Neuronal stem cell (in vitro differentiated cells): ENCODE data around the gene RASAL1.
A peak's percentile ranks its signal among the peaks of the same experiment; 100 is the strongest.

Source experiments
- DNase-seq: peaks from one replicate; pipeline ENCODE4 v3.0.0-alpha.2; 2013; ENCODE audit warnings: low spot score
- H2AFZ ChIP-seq: one replicate; pipeline ENCODE4 v1.6.1; 2013; ENCODE audit warnings: mild to moderate bottlenecking, low read length, inconsistent platforms
- H2AK5ac ChIP-seq: 2 replicates; pipeline ENCODE4 v1.6.1; 2013; ENCODE audit warnings: low read depth, mild to moderate bottlenecking, inconsistent platforms, low read length, moderate library complexity, mixed read lengths
- H2BK120ac ChIP-seq: 2 replicates; pipeline ENCODE4 v1.6.1; 2013; ENCODE audit warnings: low read depth, mild to moderate bottlenecking, inconsistent platforms, low read length, moderate library complexity, mixed read lengths
- H2BK12ac ChIP-seq: one replicate; pipeline ENCODE4 v1.6.1; 2013; ENCODE audit warnings: low read length, inconsistent platforms
- H2BK15ac ChIP-seq: 2 replicates; pipeline ENCODE4 v1.6.1; 2013; ENCODE audit warnings: mild to moderate bottlenecking, low read length, inconsistent platforms, mixed read lengths
- H2BK5ac ChIP-seq: one replicate; pipeline ENCODE4 v1.6.1; 2013; ENCODE audit warnings: inconsistent platforms, mild to moderate bottlenecking, low read length, moderate library complexity
- H3K14ac ChIP-seq: one replicate; pipeline ENCODE4 v1.6.1; 2013; ENCODE audit warnings: low read length, inconsistent platforms
- H3K18ac ChIP-seq: 2 replicates; pipeline ENCODE4 v1.6.1; 2013; ENCODE audit warnings: low read length, inconsistent platforms
- H3K23ac ChIP-seq: 2 replicates; pipeline ENCODE4 v1.6.1; 2013; ENCODE audit warnings: low read depth, mild to moderate bottlenecking, mixed read lengths, low read length, inconsistent platforms; ENCODE audit not compliant: poor library complexity
- H3K27ac ChIP-seq: replicated peaks from 3 replicates; pipeline ENCODE4 v1.5.1; 2013; ENCODE audit warnings: low read length, inconsistent platforms
- H3K27me3 ChIP-seq, 3 experiments: 2 replicates each; pipeline ENCODE4 v1.6.1; 2013; ENCODE audit warnings: low read length in 3 of 3, mild to moderate bottlenecking in 2 of 3, inconsistent platforms in 1 of 3, low read depth in 1 of 3, mixed read lengths in 1 of 3, moderate library complexity in 1 of 3; ENCODE audit not compliant: control insufficient read depth in 3 of 3, insufficient read depth in 3 of 3
- H3K36me3 ChIP-seq, 2 donors: replicated peaks in 1 of 2; 2 replicates each; pipeline ENCODE4 v1.6.1; 2013; ENCODE audit warnings: low read length in 2 of 2; ENCODE audit not compliant: control insufficient read depth in 2 of 2, insufficient read depth in 2 of 2
- H3K4ac ChIP-seq: 2 replicates; pipeline ENCODE4 v1.6.1; 2013; ENCODE audit warnings: inconsistent platforms, mild to moderate bottlenecking, low read length, moderate library complexity
- H3K4me1 ChIP-seq, 2 donors: 1 replicate in 1 of 2; 2 replicates in 1 of 2; pipeline ENCODE4 v1.6.1; 2013; ENCODE audit warnings: low read length in 2 of 2, low read depth in 1 of 2; ENCODE audit not compliant: control insufficient read depth in 2 of 2, insufficient read depth in 1 of 2
- H3K4me2 ChIP-seq: one replicate; pipeline ENCODE4 v1.6.1; 2013; ENCODE audit warnings: mild to moderate bottlenecking, low read length, inconsistent platforms; ENCODE audit not compliant: insufficient read depth, poor library complexity, severe bottlenecking
- H3K4me3 ChIP-seq, 2 donors: 2 replicates each; pipeline ENCODE4 v1.5.1; 2013; ENCODE audit warnings: low read length in 2 of 2, mild to moderate bottlenecking in 2 of 2, inconsistent platforms in 1 of 2, moderate library complexity in 1 of 2
- H3K79me1 ChIP-seq: one replicate; pipeline ENCODE4 v1.6.1; 2013; ENCODE audit warnings: low read depth, mild to moderate bottlenecking, inconsistent platforms, low read length, moderate library complexity
- H3K9ac ChIP-seq: one replicate; pipeline ENCODE4 v1.6.1; 2013; ENCODE audit warnings: mild to moderate bottlenecking, low read depth, low read length, inconsistent platforms; ENCODE audit not compliant: poor library complexity
- H3K9me3 ChIP-seq, 2 donors: replicated peaks in 1 of 2; 2 replicates each; pipeline versions ENCODE3 to v1.6.1; 2013; ENCODE audit warnings: low read length in 2 of 2, mild to moderate bottlenecking in 2 of 2, inconsistent platforms in 1 of 2, low read depth in 1 of 2, mixed read lengths in 1 of 2, moderate library complexity in 1 of 2; ENCODE audit not compliant: control insufficient read depth in 2 of 2, insufficient read depth in 1 of 2
- H4K8ac ChIP-seq: one replicate; pipeline ENCODE4 v1.6.1; 2013; ENCODE audit warnings: low read depth, mild to moderate bottlenecking, inconsistent platforms, low read length, moderate library complexity
- H4K91ac ChIP-seq: one replicate; pipeline ENCODE4 v1.6.1; 2013; ENCODE audit warnings: low read length, low read depth, mild to moderate bottlenecking, inconsistent platforms; ENCODE audit not compliant: poor library complexity
- WGBS, 2 donors: extraction: QIAGEN DNeasy Blood & Tissue Kit; methylation state at CpG; one replicate each; pipeline ENCODE4 v1.1.7; 2013; ENCODE audit warnings: missing lambda C conversion rate in 2 of 2, mixed read lengths in 1 of 2; ENCODE audit not compliant: insufficient read length in 2 of 2, insufficient replicate concordance in 1 of 2; ENCODE audit errors: extremely low coverage in 2 of 2; 5-methylcytosine and 5-hydroxymethylcytosine counted together

Gene RASAL1

DNA sequence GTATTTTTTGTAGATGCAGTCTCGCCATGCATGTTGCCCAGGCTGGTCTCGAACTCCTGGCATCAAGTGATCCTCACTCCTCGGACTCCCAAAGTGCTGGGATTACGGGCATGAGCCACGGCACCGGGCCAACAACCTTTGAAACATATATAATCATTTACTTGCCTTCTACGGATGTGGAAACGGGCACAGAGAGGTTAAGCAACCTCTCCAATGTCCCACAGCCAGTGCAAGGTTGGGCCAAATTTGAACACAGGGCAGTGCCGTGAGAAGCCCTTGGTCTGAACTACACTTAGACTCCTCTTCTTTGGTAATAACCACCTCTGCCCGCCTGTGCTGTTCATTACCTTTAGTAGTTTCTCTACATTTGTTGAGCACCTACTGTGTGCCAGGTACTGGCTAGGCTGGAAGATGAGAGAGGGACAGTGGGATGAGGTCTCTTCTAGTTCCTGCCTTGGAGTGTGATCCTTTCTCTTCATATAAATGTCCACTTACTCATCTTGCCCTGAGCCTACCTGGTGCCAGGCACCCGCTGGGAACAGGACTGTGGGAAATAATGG is 47.5 kb upstream of the RASAL1 start:
- Histone ChIP-seq H2BK120ac (no peak overlapping the region), H2AFZ (no peak overlapping the region), H2BK12ac (no peak overlapping the region), H4K8ac (no peak overlapping the region), H3K9me3 (peaks cover 0 to 1% of the 10 kb centered on the region in 2 donors), H3K36me3 (peaks cover 33 to 50% of the 10 kb centered on the region in 2 donors), H2BK15ac (no peak overlapping the region), H3K4me2 (no peak overlapping the region), H2AK5ac (no peak overlapping the region), H3K27ac (no peak overlapping the region), H3K9ac (no peak overlapping the region), H3K23ac (no peak overlapping the region), H3K27me3 (no peaks in the 10 kb centered on the region), H4K91ac (no peak overlapping the region), H3K4me1 (peaks cover 3 to 8% of the 10 kb centered on the region in 2 donors), H3K4ac (no peak overlapping the region), H3K14ac (no peak overlapping the region), H3K79me1 (peaks cover 8% of the 10 kb centered on the region), H3K18ac (no peak overlapping the region), H2BK5ac (no peak overlapping the region), H3K4me3 (no peak overlapping the region)
- no CpG with 5 or more reads among the region's 11 CpGs for WGBS, 2 donors
- DNase-seq, result no peak

DNA sequence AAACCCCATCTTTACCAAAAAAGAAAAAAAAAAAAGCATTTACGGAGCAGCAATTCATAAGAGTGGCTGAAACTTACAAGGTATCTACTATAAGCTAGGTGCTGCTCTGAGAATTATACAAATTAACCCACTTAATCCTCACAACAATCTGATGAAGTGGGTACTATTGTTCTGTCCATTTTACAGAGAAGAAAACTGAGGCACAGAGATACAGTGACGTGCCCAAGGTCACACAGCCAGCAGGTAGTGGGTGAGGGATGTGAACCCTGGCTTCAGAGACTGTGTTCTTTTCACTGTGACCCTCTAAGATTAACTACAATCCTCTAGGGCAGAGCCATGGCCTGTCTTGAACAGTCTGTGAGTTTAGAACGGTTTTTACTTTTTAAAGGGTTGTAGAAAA is 46.4 kb upstream of the RASAL1 start:
- H3K79me1 ChIP-seq, result peaks cover 8% of the 10 kb centered on the region
- H3K4ac ChIP-seq, result no peak overlapping the region
- no CpG with 5 or more reads among the region's 3 CpGs for WGBS, 2 donors
- H2BK120ac ChIP-seq, result no peak overlapping the region
- H3K18ac ChIP-seq, result no peak overlapping the region
- no peak overlapping the region for H3K4me3 ChIP-seq
- no peak overlapping the region for H3K27ac ChIP-seq
- no peak for DNase-seq
- no peak overlapping the region for H2BK5ac ChIP-seq
- no peak overlapping the region for H4K8ac ChIP-seq
- no peak overlapping the region for H2BK12ac ChIP-seq
- H3K27me3 ChIP-seq, result no peaks in the 10 kb centered on the region
- H3K23ac ChIP-seq, result no peak overlapping the region
- H3K9me3 ChIP-seq, result peaks cover 7 to 10% of the 10 kb centered on the region in 2 donors
- H3K36me3 ChIP-seq, result peaks cover 44 to 55% of the 10 kb centered on the region in 2 donors
- no peak overlapping the region for H2AK5ac ChIP-seq
- no peak overlapping the region for H3K14ac ChIP-seq
- H4K91ac ChIP-seq, result no peak overlapping the region
- H3K9ac ChIP-seq, result no peak overlapping the region
- no peak overlapping the region for H3K4me2 ChIP-seq
- H2AFZ ChIP-seq, result no peak overlapping the region
- H3K4me1 ChIP-seq, result peaks cover 3 to 8% of the 10 kb centered on the region in 2 donors
- H2BK15ac ChIP-seq, result no peak overlapping the region

DNA sequence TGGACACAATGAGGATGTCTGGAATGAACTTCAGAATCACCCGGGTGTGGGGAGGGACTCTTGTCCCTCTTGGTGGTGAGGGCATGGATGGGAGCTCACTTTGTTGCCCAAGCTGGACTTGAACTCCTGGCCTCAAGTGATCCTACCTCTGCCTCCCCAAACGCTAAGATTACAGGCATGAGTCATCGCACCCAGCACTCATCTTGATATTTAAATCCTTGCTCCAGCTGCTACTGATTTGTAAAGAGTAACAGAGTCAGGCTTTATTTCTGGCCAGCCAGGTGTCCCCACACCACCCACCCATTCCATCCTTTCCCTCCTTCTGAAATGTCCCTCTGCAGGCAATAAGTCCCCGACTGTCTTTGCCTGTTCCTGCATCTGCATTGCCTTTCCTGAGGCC is 44.8 kb upstream of the RASAL1 start:
- Histone ChIP-seq H2BK15ac (no peak overlapping the region), H4K8ac (peak overlapping the region; percentile 45), H3K27me3 (no peaks in the 10 kb centered on the region), H2AK5ac (no peak overlapping the region), H3K36me3 (peaks cover 52 to 66% of the 10 kb centered on the region in 2 donors), H2BK5ac (no peak overlapping the region), H3K23ac (no peak overlapping the region), H4K91ac (no peak overlapping the region), H2BK12ac (no peak overlapping the region), H3K79me1 (peaks cover 8% of the 10 kb centered on the region), H3K4me1 (no peaks in the 10 kb centered on the region), H3K9me3 (peaks cover 9 to 12% of the 10 kb centered on the region in 2 donors), H3K4me3 (no peak overlapping the region), H2AFZ (no peak overlapping the region), H3K18ac (no peak overlapping the region), H3K14ac (no peak overlapping the region), H3K9ac (no peak overlapping the region), H3K4me2 (no peak overlapping the region), H2BK120ac (no peak overlapping the region), H3K27ac (no peak overlapping the region), H3K4ac (no peak overlapping the region)
- WGBS, 2 donors, result no CpG with 5 or more reads among the region's 4 CpGs
- no peak for DNase-seq

DNA sequence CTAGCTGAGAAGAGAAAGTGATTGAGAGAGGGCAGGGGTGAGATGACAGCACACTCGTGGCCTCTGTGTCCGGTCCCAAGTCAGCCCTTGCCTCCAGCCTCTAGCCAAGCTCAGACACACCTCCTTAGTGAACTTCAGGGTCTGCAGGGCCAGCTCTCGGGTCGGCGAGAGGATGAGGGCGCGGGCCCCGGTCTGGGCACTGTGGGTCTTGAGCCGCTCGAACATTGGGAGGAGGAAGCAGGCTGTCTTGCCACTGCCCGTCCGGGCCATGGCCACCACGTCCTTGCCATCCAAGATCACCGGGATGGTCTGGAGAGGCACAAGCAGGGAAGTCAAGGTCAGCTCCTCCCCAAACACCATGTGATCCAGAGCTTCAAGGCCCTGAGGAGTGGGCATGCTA is 43.5 kb upstream of the RASAL1 start:
- no peak overlapping the region for H2BK12ac ChIP-seq
- H3K36me3 ChIP-seq, result peaks cover 56 to 78% of the 10 kb centered on the region in 2 donors
- H2BK5ac ChIP-seq, result no peak overlapping the region
- no peak overlapping the region for H2BK120ac ChIP-seq
- no peak overlapping the region for H4K8ac ChIP-seq
- no peak overlapping the region for H3K4me3 ChIP-seq
- H3K27me3 ChIP-seq, result no peaks in the 10 kb centered on the region
- no peak overlapping the region for H3K18ac ChIP-seq
- no CpG with 5 or more reads among the region's 14 CpGs for WGBS, 2 donors
- H2BK15ac ChIP-seq, result no peak overlapping the region
- peaks cover 10% of the 10 kb centered on the region for H3K79me1 ChIP-seq
- H3K4ac ChIP-seq, result no peak overlapping the region
- H2AFZ ChIP-seq, result no peak overlapping the region
- H3K27ac ChIP-seq, result no peak overlapping the region
- no peak overlapping the region for H3K23ac ChIP-seq
- peak overlapping the region; percentile 60 for H3K9ac ChIP-seq
- H4K91ac ChIP-seq, result no peak overlapping the region
- no peak overlapping the region for H3K14ac ChIP-seq
- H3K4me1 ChIP-seq, result no peaks in the 10 kb centered on the region
- peaks cover 9 to 12% of the 10 kb centered on the region in 2 donors for H3K9me3 ChIP-seq
- no peak overlapping the region for H3K4me2 ChIP-seq
- DNase-seq, result no peak
- no peak overlapping the region for H2AK5ac ChIP-seq
